CD4-positive, alpha-beta memory T cell (primary cell): ENCODE data around the gene BAIAP3. TPM values are rescaled to one million over a fixed set of nuclear protein-coding genes. Genes with fewer than 3 reads are reported as not detected.
A peak's percentile ranks its signal among the peaks of the same experiment; 100 is the strongest.

Experiments
- CTCF ChIA-PET: fragments of 350-600 bp; sonication (Branson Sonifier 250); formaldehyde crosslinking; loops from one replicate; lab custom pipeline; 2021; ENCODE audit warnings: inconsistent platforms; ENCODE audit not compliant: partially characterized antibody; lab: Charles Lee
- POLR2A ChIA-PET: fragments of 350-600 bp; sonication (Branson Sonifier 250); formaldehyde crosslinking; loops from one replicate; lab custom pipeline; 2021; ENCODE audit not compliant: partially characterized antibody; lab: Charles Lee
- DNase-seq, 5 donors: peaks; one replicate each; pipeline versions ENCODE4 v3.0.0 to v3.0.0-alpha.2; 2020 to 2022; ENCODE audit warnings: mixed read lengths in 1 of 5
- H3K27ac ChIP-seq: one replicate; pipeline ENCODE4 v1.7.0; 2013; ENCODE audit warnings: low read depth, low read length
- H3K27me3 ChIP-seq: 2 replicates; pipeline ENCODE4 v1.7.0; 2013; ENCODE audit warnings: mild to moderate bottlenecking, low read length, moderate library complexity; ENCODE audit not compliant: insufficient read depth
- H3K36me3 ChIP-seq: 2 replicates; pipeline ENCODE4 v1.7.0; 2013; ENCODE audit warnings: mild to moderate bottlenecking, low read length, moderate library complexity; ENCODE audit not compliant: insufficient read depth
- H3K4me1 ChIP-seq: 2 replicates; pipeline ENCODE4 v1.7.0; 2013; ENCODE audit warnings: mild to moderate bottlenecking, low read length, moderate library complexity; ENCODE audit not compliant: insufficient read depth
- H3K4me3 ChIP-seq, 2 donors: one replicate each; pipeline ENCODE4 v1.7.0; 2013; ENCODE audit warnings: low read length in 2 of 2, mild to moderate bottlenecking in 1 of 2
- H3K9me3 ChIP-seq, 2 donors: one replicate each; pipeline ENCODE4 v1.7.0; 2013; ENCODE audit warnings: low read length in 2 of 2, control low read depth in 1 of 2; ENCODE audit not compliant: control insufficient read depth in 1 of 2
- H3K27ac Mint-ChIP-seq, 7 donors: one replicate each; pipeline ENCODE4 v1.8.0; 2020 to 2021; ENCODE audit warnings: mixed read lengths in 7 of 7, mild to moderate bottlenecking in 6 of 7, inconsistent platforms in 3 of 7, moderate library complexity in 3 of 7
- H3K27me3 Mint-ChIP-seq, 2 donors: one replicate each; pipeline ENCODE4 v1.8.0; 2020 to 2021; ENCODE audit warnings: mixed read lengths in 2 of 2
- H3K36me3 Mint-ChIP-seq, 2 donors: one replicate each; pipeline ENCODE4 v1.8.0; 2020 to 2021; ENCODE audit warnings: mixed read lengths in 2 of 2, inconsistent platforms in 1 of 2, mild to moderate bottlenecking in 1 of 2
- H3K4me1 Mint-ChIP-seq, 4 donors: one replicate each; pipeline ENCODE4 v1.8.0; 2020 to 2021; ENCODE audit warnings: mixed read lengths in 4 of 4, mild to moderate bottlenecking in 1 of 4
- H3K4me3 Mint-ChIP-seq, 8 donors: one replicate each; pipeline ENCODE4 v1.8.0; 2020 to 2021; ENCODE audit warnings: mixed read lengths in 8 of 8, mild to moderate bottlenecking in 7 of 8, moderate library complexity in 6 of 8, inconsistent platforms in 3 of 8
- H3K9me3 Mint-ChIP-seq, 8 donors: one replicate each; pipeline ENCODE4 v1.8.0; 2020 to 2021; ENCODE audit warnings: mixed read lengths in 8 of 8, mild to moderate bottlenecking in 5 of 8, inconsistent platforms in 3 of 8, moderate library complexity in 1 of 8
- intact Hi-C: fragments of 100-400 bp; cut with micrococcal nuclease; formaldehyde crosslinking; loops from one replicate; pipeline ENCODE4 v1.15.1; 2023
- polyA plus RNA-seq, 2 donors: library from polyadenylated mRNA; unstranded; fragments of 300-500 nt; fragmentation: Illumina TruSeq; gene quantifications; one replicate each; pipeline ENCODE4 v1.2.3, GENCODE V29; 2021
- total RNA-seq, 2 experiments: library from RNA; stranded (reverse); gene quantifications; one replicate each; pipeline ENCODE4 v1.2.3, GENCODE V29; 2021

Gene BAIAP3
- total and polyA plus RNA-seq, 4 experiments from 2014 or later: 1.0 to 19.7 (median 12.5) TPM

GRCh38 chr16:1312467-1312816, 21.0 kb upstream of the BAIAP3 start:
- peak overlapping the region in 2 of 7 donors; percentile 36 to 42 for H3K27ac Mint-ChIP-seq
- POLR2A ChIA-PET: interaction anchor here (1.4 to 2.2 kb wide), 2 partner anchors 20 to 35 kb away, joined by 4 to 6 read pairs; no protein-coding TSS in a partner anchor
- H3K4me3 Mint-ChIP-seq: peak overlapping the region in 7 of 8 donors; percentile 20 to 95 (median 42)

GRCh38 chr16:1312903-1313302, 20.5 kb upstream of the BAIAP3 start:
- ChIA-PET CTCF (no interaction called here), POLR2A (interaction anchor here (1.4 kb wide), 1 partner anchor 34 kb away, joined by 4 read pairs; no protein-coding TSS in a partner anchor)
- Histone ChIP-seq H3K9me3 (no peaks in the 10 kb centered on the region), H3K27me3 (no peaks in the 10 kb centered on the region), H3K36me3 (peaks cover 48% of the 10 kb centered on the region), H3K4me3 (no peak overlapping the region), H3K27ac (peak overlapping the region; percentile 16), H3K4me1 (peaks cover 38% of the 10 kb centered on the region)
- intact Hi-C loops: no loop called here
- peaks cover 15 to 39% (median 28%) of the 10 kb centered on the region in 4 donors for H3K4me1 Mint-ChIP-seq
- no peak for DNase-seq
- H3K27me3 Mint-ChIP-seq: no peaks in the 10 kb centered on the region
- peak overlapping the region in 4 of 7 donors; percentile 36 to 73 (median 52) for H3K27ac Mint-ChIP-seq
- H3K36me3 Mint-ChIP-seq: peaks cover 27 to 54% of the 10 kb centered on the region in 2 donors
- H3K9me3 Mint-ChIP-seq: no peaks in the 10 kb centered on the region
- H3K4me3 Mint-ChIP-seq: peak overlapping the region in 6 of 8 donors; percentile 25 to 95 (median 36)

More at GRCh38 chr16:1312467-1312816, 21.0 kb upstream of the BAIAP3 start:
- no peaks in the 10 kb centered on the region for H3K9me3 ChIP-seq
- H3K36me3 ChIP-seq: peaks cover 44% of the 10 kb centered on the region
- peak overlapping the region; percentile 16 for H3K27ac ChIP-seq
- intact Hi-C loops: no loop called here
- DNase-seq: no peak
- Mint-ChIP-seq H3K27me3 (no peaks in the 10 kb centered on the region), H3K4me1 (peaks cover 15 to 39% (median 28%) of the 10 kb centered on the region in 4 donors), H3K9me3 (no peaks in the 10 kb centered on the region), H3K36me3 (peaks cover 22 to 50% of the 10 kb centered on the region in 2 donors)
- no peak overlapping the region for H3K4me3 ChIP-seq
- no peaks in the 10 kb centered on the region for H3K27me3 ChIP-seq
- H3K4me1 ChIP-seq: peaks cover 38% of the 10 kb centered on the region
- CTCF ChIA-PET: no interaction called here

- POLR2A ChIA-PET: no interaction called here
- peak overlapping the region in 2 of 8 donors; percentile 1 to 20 for H3K4me3 Mint-ChIP-seq
- H3K4me1 Mint-ChIP-seq: peaks cover 14 to 39% (median 26%) of the 10 kb centered on the region in 4 donors
Observed at GRCh38 chr16:1313721-1314369, 19.6 kb upstream of the BAIAP3 start.

GRCh38 chr16:1314399-1315068, 18.9 kb upstream of the BAIAP3 start:
- POLR2A ChIA-PET: interaction anchor here (0.8 kb wide), 1 partner anchor 10 kb away, joined by 4 read pairs; no protein-coding TSS in a partner anchor
- no peak overlapping the region for H3K4me3 Mint-ChIP-seq

More at GRCh38 chr16:1313721-1314369, 19.6 kb upstream of the BAIAP3 start:
- H3K4me1 ChIP-seq: peaks cover 31% of the 10 kb centered on the region
- Mint-ChIP-seq H3K36me3 (peaks cover 36 to 63% of the 10 kb centered on the region in 2 donors), H3K27me3 (no peaks in the 10 kb centered on the region), H3K9me3 (peaks cover 0 to 3% (median 0%) of the 10 kb centered on the region in 8 donors), H3K27ac (peak overlapping the region in 1 of 7 donors; percentile 27)
- no peak for DNase-seq
- H3K36me3 ChIP-seq: peaks cover 57% of the 10 kb centered on the region
- intact Hi-C loops: no loop called here
- CTCF ChIA-PET: no interaction called here
- no peaks in the 10 kb centered on the region for H3K9me3 ChIP-seq
- no peak overlapping the region for H3K27ac ChIP-seq
- H3K4me3 ChIP-seq: no peak overlapping the region
- H3K27me3 ChIP-seq: no peaks in the 10 kb centered on the region

GRCh38 chr16:1315081-1316032, 18.1 kb upstream of the BAIAP3 start:
- H3K9me3 Mint-ChIP-seq: peaks cover 0 to 6% (median 0%) of the 10 kb centered on the region in 8 donors
- ChIA-PET CTCF (interaction anchor here (1.3 kb wide), 1 partner anchor 16 kb away, joined by 3 read pairs; no protein-coding TSS in a partner anchor), POLR2A (interaction anchor here (0.8 to 1.3 kb wide), 2 partner anchors 9 to 15 kb away, joined by 4 read pairs; no protein-coding TSS in a partner anchor)

More at GRCh38 chr16:1314399-1315068, 18.9 kb upstream of the BAIAP3 start:
- no peak overlapping the region for H3K27ac ChIP-seq
- intact Hi-C loops: no loop called here
- Mint-ChIP-seq H3K27me3 (no peaks in the 10 kb centered on the region), H3K4me1 (peaks cover 13 to 39% (median 24%) of the 10 kb centered on the region in 4 donors), H3K36me3 (peaks cover 40 to 63% of the 10 kb centered on the region in 2 donors), H3K27ac (peak overlapping the region in 1 of 7 donors; percentile 27), H3K9me3 (peaks cover 0 to 6% (median 0%) of the 10 kb centered on the region in 8 donors)
- no peak for DNase-seq
- no peaks in the 10 kb centered on the region for H3K27me3 ChIP-seq
- CTCF ChIA-PET: no interaction called here
- H3K36me3 ChIP-seq: peaks cover 64% of the 10 kb centered on the region
- H3K4me3 ChIP-seq: no peak overlapping the region
- no peaks in the 10 kb centered on the region for H3K9me3 ChIP-seq
- peaks cover 31% of the 10 kb centered on the region for H3K4me1 ChIP-seq

GRCh38 chr16:1316033-1316405, 17.4 kb upstream of the BAIAP3 start:
- Histone ChIP-seq H3K36me3 (peaks cover 79% of the 10 kb centered on the region), H3K4me3 (no peak overlapping the region), H3K4me1 (peaks cover 22% of the 10 kb centered on the region), H3K27ac (no peak overlapping the region), H3K9me3 (no peaks in the 10 kb centered on the region), H3K27me3 (no peaks in the 10 kb centered on the region)
- no peaks in the 10 kb centered on the region for H3K27me3 Mint-ChIP-seq
- peaks cover 37 to 60% of the 10 kb centered on the region in 2 donors for H3K36me3 Mint-ChIP-seq
- H3K27ac Mint-ChIP-seq: no peak overlapping the region
- CTCF ChIA-PET: interaction anchor here (0.9 to 1.3 kb wide), 2 partner anchors 16 to 48 kb away, joined by 3 read pairs; no protein-coding TSS in a partner anchor
- peaks cover 5 to 28% (median 15%) of the 10 kb centered on the region in 4 donors for H3K4me1 Mint-ChIP-seq
- POLR2A ChIA-PET: interaction anchor here (1.3 kb wide), 1 partner anchor 14 kb away, joined by 4 read pairs; no protein-coding TSS in a partner anchor
- no peak overlapping the region for H3K4me3 Mint-ChIP-seq
- intact Hi-C loops: no loop called here
- no peak for DNase-seq
- H3K9me3 Mint-ChIP-seq: peaks cover 0 to 6% (median 0%) of the 10 kb centered on the region in 8 donors

More at GRCh38 chr16:1315081-1316032, 18.1 kb upstream of the BAIAP3 start:
- DNase-seq: no peak
- intact Hi-C loops: no loop called here
- no peaks in the 10 kb centered on the region for H3K9me3 ChIP-seq
- Mint-ChIP-seq H3K4me3 (peak overlapping the region in 1 of 8 donors; percentile 39), H3K27ac (no peak overlapping the region), H3K27me3 (no peaks in the 10 kb centered on the region), H3K36me3 (peaks cover 42 to 65% of the 10 kb centered on the region in 2 donors), H3K4me1 (peaks cover 11 to 34% (median 20%) of the 10 kb centered on the region in 4 donors)
- peaks cover 72% of the 10 kb centered on the region for H3K36me3 ChIP-seq
- no peaks in the 10 kb centered on the region for H3K27me3 ChIP-seq
- no peak overlapping the region for H3K27ac ChIP-seq
- peaks cover 28% of the 10 kb centered on the region for H3K4me1 ChIP-seq
- no peak overlapping the region for H3K4me3 ChIP-seq
